Measurements from ENCODE around the gene RMP24.

DNA sequence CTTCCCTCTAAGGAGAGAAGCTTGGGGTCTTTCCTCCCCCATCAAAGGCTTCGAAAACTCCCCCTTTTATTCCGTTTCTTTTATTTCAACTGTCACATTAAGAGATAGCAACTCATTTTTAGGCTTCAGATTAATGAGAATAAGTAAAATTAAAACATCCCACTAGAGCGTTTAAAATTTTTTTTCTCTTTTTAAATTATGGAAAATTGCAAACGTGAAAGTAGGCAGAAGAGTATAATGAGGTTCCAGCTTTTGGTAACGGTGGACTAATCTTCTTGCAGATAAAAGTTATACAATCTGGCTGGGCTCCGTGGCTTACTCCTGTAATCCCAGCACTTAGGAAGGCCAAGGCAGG lies 21.9 kb upstream of the RMP24 start:
- TF ChIP-seq, protein P1, sequence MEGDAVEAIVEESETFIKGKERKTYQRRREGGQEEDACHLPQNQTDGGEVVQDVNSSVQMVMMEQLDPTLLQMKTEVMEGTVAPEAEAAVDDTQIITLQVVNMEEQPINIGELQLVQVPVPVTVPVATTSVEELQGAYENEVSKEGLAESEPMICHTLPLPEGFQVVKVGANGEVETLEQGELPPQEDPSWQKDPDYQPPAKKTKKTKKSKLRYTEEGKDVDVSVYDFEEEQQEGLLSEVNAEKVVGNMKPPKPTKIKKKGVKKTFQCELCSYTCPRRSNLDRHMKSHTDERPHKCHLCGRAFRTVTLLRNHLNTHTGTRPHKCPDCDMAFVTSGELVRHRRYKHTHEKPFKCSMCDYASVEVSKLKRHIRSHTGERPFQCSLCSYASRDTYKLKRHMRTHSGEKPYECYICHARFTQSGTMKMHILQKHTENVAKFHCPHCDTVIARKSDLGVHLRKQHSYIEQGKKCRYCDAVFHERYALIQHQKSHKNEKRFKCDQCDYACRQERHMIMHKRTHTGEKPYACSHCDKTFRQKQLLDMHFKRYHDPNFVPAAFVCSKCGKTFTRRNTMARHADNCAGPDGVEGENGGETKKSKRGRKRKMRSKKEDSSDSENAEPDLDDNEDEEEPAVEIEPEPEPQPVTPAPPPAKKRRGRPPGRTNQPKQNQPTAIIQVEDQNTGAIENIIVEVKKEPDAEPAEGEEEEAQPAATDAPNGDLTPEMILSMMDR (IDR thresholded peaks at IDR 0.05): no peak
- no peak for TF ChIP-seq POLR2A (IDR thresholded peaks at IDR 0.05)

Data from testis (tissue), 2 donors.